B cell (primary cell): ENCODE results near the gene CREB5.

Source experiments
- CTCF ChIP-seq: fragments of 200-600 bp; IDR thresholded peaks from one replicate; pipeline ENCODE4 v1.8.0; 2022; ENCODE audit warnings: antibody characterized with exemption, mild to moderate bottlenecking
- EZH2 ChIP-seq: IDR thresholded peaks from 2 replicates; pipeline ENCODE4 v1.6.1; 2012; ENCODE audit warnings: borderline replicate concordance, low read depth, mild to moderate bottlenecking, moderate library complexity, low read length; ENCODE audit not compliant: insufficient read depth, poor library complexity, severe bottlenecking

GRCh38 chr7:28376634-28377033 is 35.7 kb upstream of the CREB5 start:
- TF ChIP-seq CTCF (no peak), EZH2 (no peak)
